Adipose tissue (tissue), 3 donors: Measurements from ENCODE around the gene PCGF6. TPM values are rescaled to one million over a fixed set of nuclear protein-coding genes. Genes with fewer than 3 reads are reported as not detected.

Experiments
- H3K27ac ChIP-seq: one replicate; pipeline ENCODE4 v1.5.1; 2013; ENCODE audit warnings: low read depth, low read length
- WGBS, 3 donors: extraction: QIAGEN DNeasy Blood & Tissue Kit; methylation state at CpG; one replicate each; pipeline ENCODE4 v1.1.7; 2013; 5-methylcytosine and 5-hydroxymethylcytosine counted together
- polyA plus RNA-seq, 3 donors: library from polyadenylated mRNA; stranded (reverse); fragments of 200-250 nt; gene quantifications; one replicate each; pipeline ENCODE4 v1.2.3, GENCODE V29; 2013
- donor health status: healthy with polysubstance abuse.
- donor health status: Bipolar disorder and iron deficiency.
- donor health status: healthy.

The PCGF6 gene
- polyA plus RNA-seq, 3 donors = 4.5 to 10.2 (median 7.6) TPM

- no peak overlapping the region for H3K27ac ChIP-seq
These were observed 16.4 kb downstream of the PCGF6 start for GRCh38 chr10:103334567-103334966.

GRCh38 chr10:103333934-103334520 is 16.9 kb downstream of the PCGF6 start:
- H3K27ac ChIP-seq = no peak overlapping the region
- WGBS, 3 donors = 88 to 92% (median 91%) methylated on average over 2 of the region's 2 CpGs

GRCh38 chr10:103327906-103328305 is 23.0 kb downstream of the PCGF6 start:
- 86 to 96% (median 94%) methylated on average over 7 of the region's 7 CpGs for WGBS, 3 donors
- no peak overlapping the region for H3K27ac ChIP-seq

- no peak overlapping the region for H3K27ac ChIP-seq
These were observed 34.9 kb downstream of the PCGF6 start for GRCh38 chr10:103316087-103316486.

- H3K27ac ChIP-seq = no peak overlapping the region
- WGBS, 3 donors = 95 to 100% (median 100%) methylated on average over 1 of the region's 1 CpG
These were observed 40.7 kb downstream of the PCGF6 start for GRCh38 chr10:103310197-103310596.

GRCh38 chr10:103307594-103307993 is 43.3 kb downstream of the PCGF6 start:
- WGBS, 3 donors = 94 to 98% (median 94%) methylated on average over 5 of the region's 5 CpGs
- no peak overlapping the region for H3K27ac ChIP-seq

- WGBS, 3 donors = 68 to 78% (median 69%) methylated on average over 2 of the region's 2 CpGs
These were observed 55.4 kb downstream of the PCGF6 start for GRCh38 chr10:103295374-103296015.

GRCh38 chr10:103291588-103291987 is 59.4 kb downstream of the PCGF6 start:
- WGBS, 3 donors = 72 to 83% (median 81%) methylated on average over 4 of the region's 4 CpGs
- no peak overlapping the region for H3K27ac ChIP-seq

More at GRCh38 chr10:103295374-103296015, 55.4 kb downstream of the PCGF6 start:
- H3K27ac ChIP-seq = no peak overlapping the region

GRCh38 chr10:103287992-103288391 is 62.9 kb downstream of the PCGF6 start:
- 73 to 84% (median 80%) methylated on average over 5 of the region's 5 CpGs for WGBS, 3 donors

GRCh38 chr10:103284170-103284569 is 66.8 kb downstream of the PCGF6 start:
- H3K27ac ChIP-seq = no peak overlapping the region
- 46 to 81% (median 50%) methylated on average over 11 of the region's 11 CpGs for WGBS, 3 donors

More at GRCh38 chr10:103287992-103288391, 62.9 kb downstream of the PCGF6 start:
- no peak overlapping the region for H3K27ac ChIP-seq

- 26 to 40% (median 31%) methylated on average over 1 of the region's 1 CpG for WGBS, 3 donors
- no peak overlapping the region for H3K27ac ChIP-seq
These were observed 68.0 kb downstream of the PCGF6 start for GRCh38 chr10:103282961-103283360.

- H3K27ac ChIP-seq = no peak overlapping the region
- WGBS, 3 donors = 2 to 3% (median 3%) methylated on average over 14 of the region's 14 CpGs
These were observed 69.2 kb downstream of the PCGF6 start for GRCh38 chr10:103281753-103282152.

- WGBS, 3 donors = 85 to 93% (median 93%) methylated on average over 2 of the region's 2 CpGs
These were observed 70.4 kb downstream of the PCGF6 start for GRCh38 chr10:103280506-103280905.

GRCh38 chr10:103280031-103280430 is 70.9 kb downstream of the PCGF6 start:
- H3K27ac ChIP-seq = no peak overlapping the region
- WGBS, 3 donors = 67 to 74% (median 68%) methylated on average over 3 of the region's 3 CpGs

More at GRCh38 chr10:103280506-103280905, 70.4 kb downstream of the PCGF6 start:
- no peak overlapping the region for H3K27ac ChIP-seq

- no peak overlapping the region for H3K27ac ChIP-seq
- WGBS, 3 donors = 2 to 5% (median 4%) methylated on average over 11 of the region's 11 CpGs
These were observed 72.1 kb downstream of the PCGF6 start for GRCh38 chr10:103278862-103279298.

GRCh38 chr10:103278537-103278823 is 72.5 kb downstream of the PCGF6 start:
- WGBS, 3 donors = 23 to 32% (median 27%) methylated on average over 12 of the region's 12 CpGs
- no peak overlapping the region for H3K27ac ChIP-seq

- H3K27ac ChIP-seq = no peak overlapping the region
- WGBS, 3 donors = 7 to 8% (median 8%) methylated on average over 66 to 76 of the region's 76 CpGs
These were observed 73.0 kb downstream of the PCGF6 start for GRCh38 chr10:103277713-103278536.

- no peak within 1 kb of the TSS for H3K27ac ChIP-seq
- WGBS, 3 donors = 1 to 2% (median 1%) methylated on average over 85 to 104 of the region's 105 CpGs
These were observed 73.8 kb downstream of the PCGF6 start, which contains the start of gene INA for GRCh38 chr10:103276896-103277712. TSS of gene INA (plus strand) at chr10:103277138. CDS start at chr10:103277212, 74 bp downstream.
